LNCaP clone FGC (cell line): ENCODE data around the gene STK40.

Experiments used
- DNase-seq: peaks from one replicate; pipeline ENCODE4 v3.0.0-alpha.2; 2011; ENCODE audit warnings: low read depth
- H3K4me3 ChIP-seq: 2 replicates; pipeline ENCODE4 v1.5.1; 2011; ENCODE audit warnings: mild to moderate bottlenecking, low read depth, low read length, control low read depth
- CTCF ChIP-seq: IDR thresholded peaks from 2 replicates; pipeline ENCODE4 v1.5.1; 2012; ENCODE audit warnings: mild to moderate bottlenecking; ENCODE audit not compliant: control insufficient read depth, insufficient read depth; ENCODE audit errors: extremely low read depth

STK40 gene

DNA sequence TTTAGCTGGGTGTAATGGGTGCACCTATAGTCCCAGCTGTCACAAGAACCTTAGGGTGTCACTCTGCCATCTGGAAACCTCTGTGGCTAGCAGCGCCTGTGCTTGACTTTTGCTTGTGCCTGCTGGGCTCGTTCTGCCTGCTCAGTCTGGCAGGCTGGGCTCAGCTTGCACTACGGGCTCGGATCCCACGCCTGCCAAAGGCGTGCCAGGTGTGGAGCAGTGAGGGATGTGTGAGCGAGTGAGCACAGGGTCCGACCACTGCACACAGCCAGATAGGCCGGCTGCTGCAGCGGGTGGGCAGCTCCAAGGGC lies 14.7 kb upstream of the STK40 start:
- no peak for TF ChIP-seq CTCF
- no peak for DNase-seq
- no peak overlapping the region for H3K4me3 ChIP-seq

GRCh38 chr1:36398370-36398977 lies 12.8 kb upstream of the STK40 start:
- TF ChIP-seq CTCF, result no peak
- H3K4me3 ChIP-seq, result peak overlapping the region; percentile 94
- DNase-seq, result no peak

DNA sequence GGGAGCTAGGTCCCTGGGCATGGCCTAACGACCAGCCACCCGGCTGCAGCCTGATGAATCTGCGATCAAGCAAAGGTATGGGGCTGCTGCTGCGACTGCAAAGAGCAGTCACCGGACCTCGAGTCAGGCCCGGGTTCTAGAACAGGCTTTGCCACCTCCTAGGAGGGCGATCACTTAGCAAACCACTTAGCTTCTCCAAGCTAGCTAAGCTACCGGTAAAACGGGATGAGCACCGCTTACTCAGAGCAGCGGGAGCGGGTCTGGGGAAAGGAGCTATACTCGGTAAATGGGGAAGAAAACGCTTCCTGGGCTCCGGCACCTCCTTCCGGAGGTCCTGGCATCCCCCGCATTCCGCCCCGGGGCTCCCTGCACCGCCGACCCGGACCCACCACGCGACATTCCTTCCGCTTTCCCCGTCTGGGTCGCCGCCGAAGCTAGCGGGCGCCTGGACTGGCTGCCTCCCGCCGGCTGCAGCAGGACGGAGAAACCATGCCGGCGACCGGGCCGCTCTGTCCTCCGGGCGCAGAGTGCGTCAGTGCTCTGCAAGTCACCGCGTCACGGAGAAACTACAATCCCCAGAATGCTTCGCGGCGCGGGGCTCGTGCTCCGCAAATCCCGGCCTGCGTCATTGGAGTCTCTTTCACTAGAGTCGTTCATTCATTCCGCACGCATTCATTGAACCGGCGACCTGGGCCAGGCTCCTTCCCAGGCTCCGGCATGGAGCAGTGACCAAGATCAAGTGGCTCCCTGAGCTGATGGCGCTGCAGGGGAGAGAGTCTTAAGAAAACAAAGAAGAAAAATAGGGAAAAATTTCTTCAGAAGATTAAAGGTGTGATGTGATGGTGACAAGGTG lies 11.9 kb upstream of the STK40 start, which contains the start of gene LSM10:
LSM10 (minus strand) TSS at position 531 of the 853 bp plus-strand sequence. CDS start 3,779 bp downstream, outside the sequence.
- H3K4me3 ChIP-seq, result peak within 1 kb of the TSS; percentile 94
- TF ChIP-seq CTCF, result no peak
- DNase-seq, result peak; percentile 85

- no peak for DNase-seq
- TF ChIP-seq CTCF, result no peak
- H3K4me3 ChIP-seq, result peak overlapping the region; percentile 94
These were observed 11.3 kb upstream of the STK40 start for GRCh38 chr1:36397083-36397377.

DNA sequence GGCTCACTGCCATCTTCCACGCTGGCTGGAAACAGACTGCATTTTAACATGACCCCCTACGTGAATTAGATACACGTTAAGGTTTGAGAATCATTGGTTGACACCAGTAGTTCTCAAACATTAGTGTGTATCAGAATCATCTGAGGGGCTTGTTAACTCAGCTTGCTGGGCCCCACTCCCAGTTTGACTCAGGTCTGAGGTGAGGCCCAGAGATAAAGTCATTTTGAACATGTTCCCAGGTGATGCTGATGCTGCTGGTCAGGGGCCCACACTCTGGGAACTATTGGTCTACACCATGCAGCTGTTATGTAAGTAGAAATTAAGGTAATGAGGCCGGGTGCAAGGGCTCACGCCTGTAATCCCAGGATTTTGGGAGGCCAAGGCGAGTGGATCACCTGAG lies 10.6 kb upstream of the STK40 start:
- no peak overlapping the region; the same call in 1 of the 2 replicates for H3K4me3 ChIP-seq
- no peak for TF ChIP-seq CTCF
- no peak for DNase-seq

- TF ChIP-seq CTCF, result no peak
- no peak overlapping the region for H3K4me3 ChIP-seq
These were observed 8.0 kb upstream of the STK40 start for GRCh38 chr1:36393686-36394085.

DNA sequence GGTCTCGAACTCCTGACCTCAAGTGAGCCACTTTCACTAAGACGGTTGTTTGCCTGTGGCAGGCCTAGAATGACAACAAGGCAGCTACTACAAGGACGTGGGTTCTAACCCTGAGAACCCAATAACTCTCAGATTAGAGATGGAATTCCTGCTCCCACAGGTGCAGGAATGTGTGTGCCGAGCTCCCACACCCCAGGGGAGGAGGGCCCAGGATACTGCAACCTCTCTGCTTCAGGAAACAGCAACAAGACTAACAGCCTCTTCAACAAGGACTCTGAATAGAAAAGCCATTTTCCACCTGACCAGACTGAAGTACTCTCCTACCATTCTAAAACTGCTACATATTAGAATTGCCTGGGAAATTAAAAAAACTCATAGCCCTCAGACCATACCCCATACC lies 7.1 kb upstream of the STK40 start:
- H3K4me3 ChIP-seq, result no peak overlapping the region
- no peak for TF ChIP-seq CTCF
- no peak for DNase-seq

More at GRCh38 chr1:36393686-36394085, 8.0 kb upstream of the STK40 start:
- no peak for DNase-seq
